HL-60 (cell line): Measurements from ENCODE around the gene LMAN1L.
A peak's percentile ranks its signal among the peaks of the same experiment; 100 is the strongest.
"Not testable (repeated sequence)": the region's sequence is repeated elsewhere in the genome, so short reads cannot be mapped to it uniquely, and the experiment has no call there.

ENCODE experiments used
- DNase-seq, 2 experiments: peaks; one replicate each; pipeline ENCODE4 v3.0.0-alpha.2; 2010 to 2020; ENCODE audit warnings: low read depth in 1 of 2, low spot score in 1 of 2
- H3K27ac ChIP-seq: fragments of 250-450 bp; sonication (Bioruptor Pico); replicated peaks from 2 replicates; pipeline ENCODE4 v1.5.1; 2020; ENCODE audit warnings: mild to moderate bottlenecking, moderate library complexity
- H3K27me3 ChIP-seq: fragments of 250-450 bp; sonication (Bioruptor Pico); 2 replicates; pipeline ENCODE4 v1.5.1; 2021; ENCODE audit warnings: mild to moderate bottlenecking, moderate library complexity; ENCODE audit not compliant: insufficient read depth, poor library complexity, severe bottlenecking
- H3K4me3 ChIP-seq: replicated peaks from 2 replicates; pipeline ENCODE4 v1.5.1; 2011; ENCODE audit warnings: mild to moderate bottlenecking, control low read depth, low read length; ENCODE audit not compliant: insufficient read depth
- GABPA ChIP-seq: IDR thresholded peaks from 2 replicates; pipeline ENCODE4 v1.6.1; 2012; ENCODE audit warnings: low read depth
- POLR2AphosphoS5 ChIP-seq: IDR thresholded peaks from 2 replicates; pipeline ENCODE4 v1.6.1; 2012; ENCODE audit warnings: low read depth
- REST ChIP-seq: IDR thresholded peaks from 2 replicates; pipeline ENCODE4 v1.6.1; 2012; ENCODE audit warnings: low read depth; ENCODE audit not compliant: insufficient replicate concordance
- SPI1 ChIP-seq: IDR thresholded peaks from 2 replicates; pipeline ENCODE4 v1.6.1; 2012; ENCODE audit warnings: low read depth, mild to moderate bottlenecking, borderline replicate concordance
- TF ChIP-seq, protein P1 (sequence below): IDR thresholded peaks from one replicate; pipeline ENCODE4 v1.5.1; 2011; ENCODE audit warnings: low read length, control low read depth, inconsistent platforms; ENCODE audit not compliant: insufficient read depth

The LMAN1L gene

GRCh38 chr15:74784426-74785193, 28.0 kb upstream of the LMAN1L start:
- peak; percentile 34 to 49 for DNase-seq
- Histone ChIP-seq H3K4me3 (peak overlapping the region; percentile 85), H3K27ac (peak overlapping the region; percentile 90), H3K27me3 (no peaks in the 10 kb centered on the region)
- TF ChIP-seq GABPA (no peak), POLR2AphosphoS5 (no peak)

- Histone ChIP-seq H3K27me3 (no peaks in the 10 kb centered on the region), H3K4me3 (peak overlapping the region; percentile 85), H3K27ac (peak overlapping the region; percentile 90)
- no peak for DNase-seq
- TF ChIP-seq POLR2AphosphoS5, result no peak
- no peak for TF ChIP-seq REST
- no peak for TF ChIP-seq GABPA
Observed at GRCh38 chr15:74785194-74786032, 27.2 kb upstream of the LMAN1L start.

GRCh38 chr15:74786081-74786480, 26.6 kb upstream of the LMAN1L start:
- DNase-seq, H3K27me3 ChIP-seq, H3K4me3 ChIP-seq: not testable (repeated sequence)
- peak overlapping the region; percentile 91 for H3K27ac ChIP-seq

GRCh38 chr15:74786551-74787165, 26.0 kb upstream of the LMAN1L start:
- DNase-seq, result no peak
- H3K4me3 ChIP-seq, result peak overlapping the region; percentile 9; the same call in 1 of the 2 replicates
- peak overlapping the region; percentile 91 for H3K27ac ChIP-seq
- no peak for TF ChIP-seq SPI1
- TF ChIP-seq, protein P1, sequence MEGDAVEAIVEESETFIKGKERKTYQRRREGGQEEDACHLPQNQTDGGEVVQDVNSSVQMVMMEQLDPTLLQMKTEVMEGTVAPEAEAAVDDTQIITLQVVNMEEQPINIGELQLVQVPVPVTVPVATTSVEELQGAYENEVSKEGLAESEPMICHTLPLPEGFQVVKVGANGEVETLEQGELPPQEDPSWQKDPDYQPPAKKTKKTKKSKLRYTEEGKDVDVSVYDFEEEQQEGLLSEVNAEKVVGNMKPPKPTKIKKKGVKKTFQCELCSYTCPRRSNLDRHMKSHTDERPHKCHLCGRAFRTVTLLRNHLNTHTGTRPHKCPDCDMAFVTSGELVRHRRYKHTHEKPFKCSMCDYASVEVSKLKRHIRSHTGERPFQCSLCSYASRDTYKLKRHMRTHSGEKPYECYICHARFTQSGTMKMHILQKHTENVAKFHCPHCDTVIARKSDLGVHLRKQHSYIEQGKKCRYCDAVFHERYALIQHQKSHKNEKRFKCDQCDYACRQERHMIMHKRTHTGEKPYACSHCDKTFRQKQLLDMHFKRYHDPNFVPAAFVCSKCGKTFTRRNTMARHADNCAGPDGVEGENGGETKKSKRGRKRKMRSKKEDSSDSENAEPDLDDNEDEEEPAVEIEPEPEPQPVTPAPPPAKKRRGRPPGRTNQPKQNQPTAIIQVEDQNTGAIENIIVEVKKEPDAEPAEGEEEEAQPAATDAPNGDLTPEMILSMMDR, result no peak
- TF ChIP-seq GABPA, result no peak
- no peak for TF ChIP-seq REST
- no peak for TF ChIP-seq POLR2AphosphoS5
- H3K27me3 ChIP-seq, result no peaks in the 10 kb centered on the region

DNA sequence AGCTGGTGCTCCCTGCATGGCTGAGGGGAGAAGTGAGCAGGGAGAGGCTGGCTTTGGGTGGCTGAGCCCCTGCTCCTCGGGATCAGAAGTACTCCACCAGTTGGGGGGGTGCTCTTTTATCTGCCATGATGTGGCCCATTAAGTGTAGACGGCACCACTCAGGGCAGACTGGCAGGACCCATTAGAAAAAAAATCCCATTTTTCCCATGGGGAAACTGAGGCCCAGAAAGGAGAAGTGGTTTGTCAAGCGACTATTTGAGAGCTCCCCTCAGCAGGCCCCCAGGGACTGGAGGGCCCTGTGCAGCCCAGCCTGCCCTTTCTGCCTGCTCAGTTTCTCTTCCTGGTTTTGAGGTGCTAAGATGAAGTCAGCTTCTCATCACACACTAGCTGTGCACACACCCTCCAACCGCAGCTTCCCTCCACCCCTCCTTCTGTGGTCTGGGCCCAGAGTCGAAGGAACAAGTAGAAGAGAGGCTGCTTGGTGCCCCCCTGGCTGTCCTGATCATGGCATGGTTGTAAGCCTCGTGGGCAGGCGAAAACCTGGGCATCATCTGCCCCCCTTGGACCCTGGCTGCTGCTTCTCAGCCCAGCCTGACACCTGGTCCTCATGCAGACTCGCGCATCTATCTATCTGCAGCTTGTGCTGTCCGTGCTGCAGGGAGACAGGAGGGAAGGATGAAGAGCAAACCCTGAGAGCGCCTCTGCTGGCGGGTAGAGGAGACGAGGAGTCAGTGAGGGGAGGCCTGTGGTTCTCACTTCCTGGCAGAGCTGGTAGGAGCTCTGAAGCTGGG, 25.2 kb upstream of the LMAN1L start:
- TF ChIP-seq REST (no peak), SPI1 (peak; percentile 92), GABPA (no peak), POLR2AphosphoS5 (peak; percentile 17; the same call in 1 of the 2 replicates)
- TF ChIP-seq, protein P1, result peak; percentile 81
- Histone ChIP-seq H3K4me3 (peak overlapping the region; percentile 19), H3K27ac (peak overlapping the region; percentile 91), H3K27me3 (no peaks in the 10 kb centered on the region)
- peak; percentile 89 to 99 for DNase-seq
